KMS-11 (cell line): ENCODE measurements around the gene PLA2G4C.

Experiments
- H2AFZ ChIP-seq: fragments of 200-600 bp; sonication (generic); 2 replicates; pipeline ENCODE4 v1.6.1; 2016; ENCODE audit warnings: antibody characterized with exemption, mixed run types, low read depth
- H3K27ac ChIP-seq: fragments of 200-600 bp; sonication (generic); 2 replicates; pipeline ENCODE4 v1.6.1; 2016; ENCODE audit warnings: mild to moderate bottlenecking, mixed run types
- H3K27me3 ChIP-seq: fragments of 200-600 bp; sonication (generic); 2 replicates; pipeline ENCODE4 v1.6.1; 2017; ENCODE audit warnings: mild to moderate bottlenecking, low read depth, mixed run types, moderate library complexity; ENCODE audit not compliant: insufficient read depth
- H3K36me3 ChIP-seq: fragments of 200-600 bp; sonication (generic); 2 replicates; pipeline ENCODE4 v1.6.1; 2017; ENCODE audit warnings: mild to moderate bottlenecking, mixed run types; ENCODE audit not compliant: insufficient read depth
- H3K4me1 ChIP-seq: fragments of 200-600 bp; sonication (generic); 2 replicates; pipeline ENCODE4 v1.6.1; 2016; ENCODE audit warnings: mild to moderate bottlenecking, low read depth, mixed run types; ENCODE audit not compliant: poor library complexity, severe bottlenecking
- H3K4me2 ChIP-seq: fragments of 200-600 bp; sonication (generic); 2 replicates; pipeline ENCODE4 v1.7.0; 2016; ENCODE audit warnings: mild to moderate bottlenecking, mixed run types
- H3K4me3 ChIP-seq: fragments of 200-600 bp; sonication (generic); IDR thresholded peaks from 2 replicates; pipeline ENCODE4 v1.6.1; 2017; ENCODE audit warnings: low read depth, low read length, mixed read lengths; ENCODE audit not compliant: insufficient read depth
- H3K79me2 ChIP-seq: fragments of 200-600 bp; sonication (generic); 2 replicates; pipeline ENCODE4 v1.6.1; 2016; ENCODE audit warnings: low read depth, mixed run types; ENCODE audit not compliant: insufficient read depth
- H3K9ac ChIP-seq: fragments of 200-600 bp; sonication (generic); 2 replicates; pipeline ENCODE4 v1.6.1; 2016; ENCODE audit warnings: mild to moderate bottlenecking, mixed run types
- H4K20me1 ChIP-seq: fragments of 200-600 bp; sonication (generic); 2 replicates; pipeline ENCODE4 v1.6.1; 2016; ENCODE audit warnings: mild to moderate bottlenecking, mixed run types; ENCODE audit not compliant: insufficient read depth
- TF ChIP-seq, protein P1 (sequence below): fragments of 200-600 bp; sonication (generic); conservative IDR thresholded peaks from 2 replicates; pipeline ENCODE4 v1.6.1; 2017; ENCODE audit warnings: low read depth, mild to moderate bottlenecking, antibody characterized with exemption, low read length, moderate library complexity, mixed read lengths

Gene PLA2G4C

DNA sequence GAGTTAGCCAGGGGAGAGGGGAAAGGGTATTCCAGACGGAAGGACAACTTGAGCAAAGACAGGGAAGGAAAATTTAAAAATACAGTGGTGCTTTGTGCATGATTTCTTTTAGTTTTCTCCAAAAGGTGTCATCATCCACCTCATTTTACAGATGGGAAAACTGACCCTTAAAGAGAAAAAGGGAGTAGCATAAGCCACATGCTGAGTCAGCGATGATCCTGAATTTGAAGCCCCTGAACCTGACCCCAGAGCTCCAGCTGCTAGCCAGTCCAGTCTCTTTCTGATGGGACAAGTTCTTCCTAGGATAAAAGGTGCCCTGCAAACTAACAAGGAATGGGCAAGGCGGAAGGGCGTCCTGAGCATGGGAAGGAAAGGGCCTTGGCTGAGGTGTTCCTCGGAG is 77.0 kb downstream of the PLA2G4C start:
- no peak overlapping the region for H3K9ac ChIP-seq
- H3K4me3 ChIP-seq, result no peak overlapping the region
- no peaks in the 10 kb centered on the region for H3K4me1 ChIP-seq
- no peak overlapping the region for H2AFZ ChIP-seq
- no peaks in the 10 kb centered on the region for H3K36me3 ChIP-seq
- H3K79me2 ChIP-seq, result no peaks in the 10 kb centered on the region
- no peak overlapping the region for H3K27ac ChIP-seq
- H3K27me3 ChIP-seq, result peaks cover 50% of the 10 kb centered on the region
- TF ChIP-seq, protein P1, sequence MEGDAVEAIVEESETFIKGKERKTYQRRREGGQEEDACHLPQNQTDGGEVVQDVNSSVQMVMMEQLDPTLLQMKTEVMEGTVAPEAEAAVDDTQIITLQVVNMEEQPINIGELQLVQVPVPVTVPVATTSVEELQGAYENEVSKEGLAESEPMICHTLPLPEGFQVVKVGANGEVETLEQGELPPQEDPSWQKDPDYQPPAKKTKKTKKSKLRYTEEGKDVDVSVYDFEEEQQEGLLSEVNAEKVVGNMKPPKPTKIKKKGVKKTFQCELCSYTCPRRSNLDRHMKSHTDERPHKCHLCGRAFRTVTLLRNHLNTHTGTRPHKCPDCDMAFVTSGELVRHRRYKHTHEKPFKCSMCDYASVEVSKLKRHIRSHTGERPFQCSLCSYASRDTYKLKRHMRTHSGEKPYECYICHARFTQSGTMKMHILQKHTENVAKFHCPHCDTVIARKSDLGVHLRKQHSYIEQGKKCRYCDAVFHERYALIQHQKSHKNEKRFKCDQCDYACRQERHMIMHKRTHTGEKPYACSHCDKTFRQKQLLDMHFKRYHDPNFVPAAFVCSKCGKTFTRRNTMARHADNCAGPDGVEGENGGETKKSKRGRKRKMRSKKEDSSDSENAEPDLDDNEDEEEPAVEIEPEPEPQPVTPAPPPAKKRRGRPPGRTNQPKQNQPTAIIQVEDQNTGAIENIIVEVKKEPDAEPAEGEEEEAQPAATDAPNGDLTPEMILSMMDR, result no peak
- H4K20me1 ChIP-seq, result no peaks in the 10 kb centered on the region
- H3K4me2 ChIP-seq, result no peak overlapping the region

DNA sequence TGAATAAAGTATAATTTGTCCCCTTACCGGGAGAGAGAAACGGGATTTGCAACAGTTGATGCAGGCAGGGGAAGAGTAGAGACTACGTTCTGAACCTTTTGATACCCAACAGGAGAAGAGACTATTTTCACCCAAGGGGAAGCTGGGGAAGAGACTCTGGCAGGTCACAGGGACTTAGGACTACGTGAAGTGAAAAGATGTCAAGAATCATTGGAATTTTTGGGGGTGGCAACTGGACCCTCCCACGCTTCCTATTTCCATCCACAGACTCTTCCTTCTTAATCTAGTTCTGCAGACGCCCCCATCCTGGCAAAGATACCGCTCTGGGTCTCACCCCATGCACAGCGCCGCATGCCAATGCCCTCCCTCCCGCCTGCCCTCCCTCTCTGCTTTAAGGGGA is 80.5 kb downstream of the PLA2G4C start:
- Histone ChIP-seq H3K27ac (no peak overlapping the region), H3K79me2 (no peaks in the 10 kb centered on the region), H3K4me1 (no peaks in the 10 kb centered on the region), H3K9ac (no peak overlapping the region), H3K4me2 (no peak overlapping the region), H3K27me3 (peaks cover 63% of the 10 kb centered on the region), H3K36me3 (no peaks in the 10 kb centered on the region), H3K4me3 (no peak overlapping the region), H4K20me1 (no peaks in the 10 kb centered on the region), H2AFZ (no peak overlapping the region)
- TF ChIP-seq, protein P1, result no peak

DNA sequence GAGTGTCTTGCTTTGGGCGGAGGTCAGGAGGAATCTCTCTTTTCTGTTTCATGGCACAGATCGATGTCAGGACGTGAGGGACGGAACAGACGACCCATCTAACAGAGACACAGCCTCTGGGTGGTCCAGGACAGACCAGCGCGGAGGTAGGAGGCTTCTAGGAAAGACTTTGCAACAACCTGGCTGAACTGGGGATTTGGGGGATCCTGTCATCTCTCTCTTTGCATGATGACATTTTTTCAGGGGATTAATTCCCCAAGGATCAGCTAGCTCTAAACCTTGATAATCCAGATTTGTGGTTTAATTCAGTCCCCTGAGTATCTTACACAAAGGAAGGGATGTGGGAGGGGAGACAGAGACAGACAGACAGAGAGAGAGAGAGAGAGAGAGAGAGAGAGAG is 81.2 kb downstream of the PLA2G4C start:
- H3K4me1 ChIP-seq, result no peaks in the 10 kb centered on the region
- H3K27ac ChIP-seq, result no peak overlapping the region
- TF ChIP-seq, protein P1, result no peak
- no peak overlapping the region for H3K4me3 ChIP-seq
- no peak overlapping the region for H2AFZ ChIP-seq
- no peaks in the 10 kb centered on the region for H3K36me3 ChIP-seq
- peaks cover 68% of the 10 kb centered on the region for H3K27me3 ChIP-seq
- H3K9ac ChIP-seq, result no peak overlapping the region
- no peak overlapping the region for H3K4me2 ChIP-seq
- H3K79me2 ChIP-seq, result no peaks in the 10 kb centered on the region
- H4K20me1 ChIP-seq, result no peaks in the 10 kb centered on the region

DNA sequence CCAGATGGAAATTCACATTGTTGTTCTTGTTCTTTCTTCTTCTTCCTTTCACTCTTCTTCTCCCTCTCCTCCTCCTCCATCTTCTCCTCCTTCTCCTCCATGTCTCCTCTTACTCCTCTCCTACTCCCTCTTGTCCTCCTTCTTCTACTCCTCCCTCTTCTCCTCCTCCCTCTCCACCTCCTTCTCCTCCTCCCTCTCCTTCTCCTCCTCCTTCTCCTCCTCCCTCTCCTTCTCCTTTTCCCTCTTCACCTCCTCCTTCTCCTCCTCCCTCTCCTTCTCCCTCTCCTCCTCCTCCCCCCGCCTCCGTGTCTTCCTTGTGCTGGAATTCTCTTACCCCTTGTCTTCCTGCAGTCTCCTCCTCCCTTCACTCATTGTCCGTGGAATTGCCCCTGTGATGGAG is 85.1 kb downstream of the PLA2G4C start:
- no peak overlapping the region for H3K4me3 ChIP-seq
- TF ChIP-seq, protein P1, result no peak
- H2AFZ ChIP-seq, result no peak overlapping the region
- H3K27me3 ChIP-seq, result peaks cover 70% of the 10 kb centered on the region
- H3K4me2 ChIP-seq, result no peak overlapping the region
- H4K20me1 ChIP-seq, result no peaks in the 10 kb centered on the region
- no peaks in the 10 kb centered on the region for H3K36me3 ChIP-seq
- H3K27ac ChIP-seq, result no peak overlapping the region
- H3K9ac ChIP-seq, result no peak overlapping the region
- no peaks in the 10 kb centered on the region for H3K79me2 ChIP-seq
- H3K4me1 ChIP-seq, result no peaks in the 10 kb centered on the region
